Adrenal gland (tissue), 5 donors: ENCODE data around the gene GMEB2.

Source experiments
- POLR2A ChIP-seq, 2 donors: fragments of 450-650 bp; IDR thresholded peaks; one replicate each; pipeline ENCODE4 v1.6.1; 2017; ENCODE audit warnings: antibody characterized with exemption in 2 of 2, mild to moderate bottlenecking in 2 of 2, moderate library complexity in 1 of 2
- TF ChIP-seq, protein P1 (sequence below), 6 experiments: fragments of 450-650 bp in 4 of 6; fragments of 200-600 bp in 2 of 6; sonication (generic) in 1 of 6; IDR thresholded peaks; 1 replicate in 5 of 6; 2 replicates in 1 of 6; pipeline versions ENCODE4 v1.5.1 to v1.8.0; 2016 to 2021; ENCODE audit warnings: antibody characterized with exemption in 6 of 6, mild to moderate bottlenecking in 2 of 6, moderate library complexity in 1 of 6
- donor health status: DM: no; HTN: no; CAD: no.

GRCh38 chr20:63648190-63648589, 21.3 kb upstream of the GMEB2 start:
- TF ChIP-seq, protein P1, sequence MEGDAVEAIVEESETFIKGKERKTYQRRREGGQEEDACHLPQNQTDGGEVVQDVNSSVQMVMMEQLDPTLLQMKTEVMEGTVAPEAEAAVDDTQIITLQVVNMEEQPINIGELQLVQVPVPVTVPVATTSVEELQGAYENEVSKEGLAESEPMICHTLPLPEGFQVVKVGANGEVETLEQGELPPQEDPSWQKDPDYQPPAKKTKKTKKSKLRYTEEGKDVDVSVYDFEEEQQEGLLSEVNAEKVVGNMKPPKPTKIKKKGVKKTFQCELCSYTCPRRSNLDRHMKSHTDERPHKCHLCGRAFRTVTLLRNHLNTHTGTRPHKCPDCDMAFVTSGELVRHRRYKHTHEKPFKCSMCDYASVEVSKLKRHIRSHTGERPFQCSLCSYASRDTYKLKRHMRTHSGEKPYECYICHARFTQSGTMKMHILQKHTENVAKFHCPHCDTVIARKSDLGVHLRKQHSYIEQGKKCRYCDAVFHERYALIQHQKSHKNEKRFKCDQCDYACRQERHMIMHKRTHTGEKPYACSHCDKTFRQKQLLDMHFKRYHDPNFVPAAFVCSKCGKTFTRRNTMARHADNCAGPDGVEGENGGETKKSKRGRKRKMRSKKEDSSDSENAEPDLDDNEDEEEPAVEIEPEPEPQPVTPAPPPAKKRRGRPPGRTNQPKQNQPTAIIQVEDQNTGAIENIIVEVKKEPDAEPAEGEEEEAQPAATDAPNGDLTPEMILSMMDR (IDR thresholded peaks at IDR 0.05): no peak
- TF ChIP-seq POLR2A (IDR thresholded peaks at IDR 0.05): no peak
